PFSK-1 (cell line): ENCODE results near the gene AP3D1.

Experiments
- FOXP2 ChIP-seq: optimal IDR thresholded peaks from 2 replicates; pipeline ENCODE3; 2011; ENCODE audit warnings: borderline replicate concordance, control low read depth, inconsistent platforms; ENCODE audit not compliant: insufficient read depth; ENCODE audit errors: extremely low read length, extremely low read depth
- POLR2AphosphoS5 ChIP-seq: IDR thresholded peaks from 2 replicates; pipeline ENCODE4 v1.6.1; 2012; ENCODE audit warnings: low read depth, mild to moderate bottlenecking, control low read depth, low read length, moderate library complexity
- SIN3A ChIP-seq: IDR thresholded peaks from 2 replicates; pipeline ENCODE4 v1.6.1; 2012; ENCODE audit warnings: mild to moderate bottlenecking, low read length, moderate library complexity, borderline replicate concordance; ENCODE audit not compliant: insufficient read depth
- TAF1 ChIP-seq: IDR thresholded peaks from 2 replicates; pipeline ENCODE4 v1.6.1; 2012; ENCODE audit warnings: low read length, control low read depth, borderline replicate concordance; ENCODE audit not compliant: insufficient read depth
- TF ChIP-seq, protein P1 (sequence below), 2 experiments: IDR thresholded peaks; 2 replicates each; pipeline versions ENCODE4 v1.6.1 to v1.8.0; 2011 to 2012; ENCODE audit warnings: low read depth in 2 of 2, low read length in 2 of 2, control low read depth in 1 of 2, inconsistent platforms in 1 of 2, mild to moderate bottlenecking in 1 of 2, moderate library complexity in 1 of 2; ENCODE audit not compliant: insufficient read depth in 1 of 2

Gene AP3D1

DNA sequence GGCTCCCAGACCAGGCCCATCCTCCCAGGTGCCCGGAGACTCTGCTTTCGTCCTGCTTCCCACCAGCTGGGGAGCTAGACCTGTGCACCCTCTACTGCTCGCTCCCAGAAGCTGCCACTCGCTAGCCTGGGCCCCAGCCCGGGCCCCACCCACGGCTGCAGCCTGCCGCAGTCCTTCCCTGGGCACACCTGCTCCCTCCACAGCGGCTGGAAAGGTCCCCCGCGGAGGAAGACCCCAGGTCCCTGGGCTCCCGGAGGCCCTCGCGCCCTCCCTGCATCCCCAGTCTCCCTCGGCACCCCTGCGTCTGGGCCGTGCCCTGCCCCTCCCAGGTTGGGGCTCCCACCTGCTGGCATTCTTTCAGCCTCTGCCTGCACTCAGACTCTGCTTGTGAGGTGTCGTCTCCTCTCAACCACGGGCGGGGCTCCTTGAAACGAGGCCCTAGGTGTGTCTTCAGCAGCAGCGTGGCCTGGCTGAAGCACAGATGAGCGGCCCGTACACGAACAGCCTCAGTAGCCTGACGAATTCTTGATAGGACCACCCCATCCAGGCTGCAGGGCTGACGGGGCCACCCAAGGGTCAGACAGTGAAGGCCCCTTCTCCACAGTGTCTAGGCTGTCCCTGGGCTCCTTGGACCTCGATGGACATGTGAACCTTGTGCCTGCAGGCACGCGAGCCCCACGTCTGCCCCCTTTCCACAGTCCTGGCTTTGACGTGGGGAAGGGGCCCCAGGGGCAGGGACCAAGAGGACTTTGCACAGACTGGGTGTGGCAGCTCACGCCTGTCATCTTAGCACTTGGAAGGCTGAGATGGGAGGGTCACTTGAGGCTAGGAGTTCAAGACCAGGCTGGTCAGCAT, 40.3 kb upstream of the AP3D1 start:
- no peak for TF ChIP-seq TAF1
- no peak for TF ChIP-seq SIN3A
- no peak for TF ChIP-seq POLR2AphosphoS5
- TF ChIP-seq FOXP2 = no peak
- TF ChIP-seq, protein P1, sequence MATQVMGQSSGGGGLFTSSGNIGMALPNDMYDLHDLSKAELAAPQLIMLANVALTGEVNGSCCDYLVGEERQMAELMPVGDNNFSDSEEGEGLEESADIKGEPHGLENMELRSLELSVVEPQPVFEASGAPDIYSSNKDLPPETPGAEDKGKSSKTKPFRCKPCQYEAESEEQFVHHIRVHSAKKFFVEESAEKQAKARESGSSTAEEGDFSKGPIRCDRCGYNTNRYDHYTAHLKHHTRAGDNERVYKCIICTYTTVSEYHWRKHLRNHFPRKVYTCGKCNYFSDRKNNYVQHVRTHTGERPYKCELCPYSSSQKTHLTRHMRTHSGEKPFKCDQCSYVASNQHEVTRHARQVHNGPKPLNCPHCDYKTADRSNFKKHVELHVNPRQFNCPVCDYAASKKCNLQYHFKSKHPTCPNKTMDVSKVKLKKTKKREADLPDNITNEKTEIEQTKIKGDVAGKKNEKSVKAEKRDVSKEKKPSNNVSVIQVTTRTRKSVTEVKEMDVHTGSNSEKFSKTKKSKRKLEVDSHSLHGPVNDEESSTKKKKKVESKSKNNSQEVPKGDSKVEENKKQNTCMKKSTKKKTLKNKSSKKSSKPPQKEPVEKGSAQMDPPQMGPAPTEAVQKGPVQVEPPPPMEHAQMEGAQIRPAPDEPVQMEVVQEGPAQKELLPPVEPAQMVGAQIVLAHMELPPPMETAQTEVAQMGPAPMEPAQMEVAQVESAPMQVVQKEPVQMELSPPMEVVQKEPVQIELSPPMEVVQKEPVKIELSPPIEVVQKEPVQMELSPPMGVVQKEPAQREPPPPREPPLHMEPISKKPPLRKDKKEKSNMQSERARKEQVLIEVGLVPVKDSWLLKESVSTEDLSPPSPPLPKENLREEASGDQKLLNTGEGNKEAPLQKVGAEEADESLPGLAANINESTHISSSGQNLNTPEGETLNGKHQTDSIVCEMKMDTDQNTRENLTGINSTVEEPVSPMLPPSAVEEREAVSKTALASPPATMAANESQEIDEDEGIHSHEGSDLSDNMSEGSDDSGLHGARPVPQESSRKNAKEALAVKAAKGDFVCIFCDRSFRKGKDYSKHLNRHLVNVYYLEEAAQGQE (IDR thresholded peaks at IDR 0.05; ENCODE audit: insufficient read depth in 1 of 2, low read depth in 2 of 2, low read length in 2 of 2) = no peak

- TF ChIP-seq POLR2AphosphoS5 = no peak
- no peak for TF ChIP-seq TAF1
- no peak for TF ChIP-seq FOXP2
- TF ChIP-seq, protein P1 (IDR thresholded peaks at IDR 0.05; ENCODE audit: insufficient read depth in 1 of 2, low read depth in 2 of 2, low read length in 2 of 2) = no peak
- no peak for TF ChIP-seq SIN3A
Measured at GRCh38 chr19:2190848-2191455, 39.6 kb upstream of the AP3D1 start.

DNA sequence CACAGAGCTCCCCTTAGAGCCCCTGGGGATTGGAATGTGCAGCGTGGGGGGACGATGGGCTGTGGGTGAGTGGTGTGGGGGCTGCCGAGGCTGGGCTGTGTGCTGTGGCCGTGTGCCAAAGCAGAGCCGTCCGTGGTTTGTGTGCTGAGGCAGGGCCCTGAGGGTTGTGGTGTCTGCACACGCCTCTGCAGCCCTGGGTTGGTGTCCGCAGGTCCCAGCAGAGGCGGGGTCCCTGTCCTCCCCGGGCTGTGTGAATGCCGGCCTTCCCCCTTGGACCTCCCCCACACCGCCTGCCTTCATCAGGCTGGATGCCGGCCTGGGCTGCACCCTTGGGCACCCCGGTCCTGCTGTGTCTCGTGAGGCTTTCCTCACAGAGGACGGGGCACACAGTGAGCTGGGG, 38.5 kb upstream of the AP3D1 start:
- TF ChIP-seq TAF1 (no peak), FOXP2 (no peak), SIN3A (no peak), POLR2AphosphoS5 (no peak)
- TF ChIP-seq, protein P1 (IDR thresholded peaks at IDR 0.05; ENCODE audit: insufficient read depth in 1 of 2, low read depth in 2 of 2, low read length in 2 of 2) = no peak

- TF ChIP-seq TAF1 (no peak), POLR2AphosphoS5 (no peak), SIN3A (no peak), FOXP2 (no peak)
- TF ChIP-seq, protein P1 (IDR thresholded peaks at IDR 0.05; ENCODE audit: insufficient read depth in 1 of 2, low read depth in 2 of 2, low read length in 2 of 2) = no peak
Measured at GRCh38 chr19:2188708-2189385, 37.5 kb upstream of the AP3D1 start.
